ENCODE data around the gene NT5C1A.

The NT5C1A gene

GRCh38 chr1:39671793-39672550, at the start of gene NT5C1A:
Gene NT5C1A, minus strand, starts transcription at chr1:39672107. Its CDS starts 69 bp downstream, at chr1:39672038.
- DNase-seq, result no peak

- no peak for DNase-seq
These were observed 49.8 kb upstream of the NT5C1A start for GRCh38 chr1:39721664-39722063.

DNA sequence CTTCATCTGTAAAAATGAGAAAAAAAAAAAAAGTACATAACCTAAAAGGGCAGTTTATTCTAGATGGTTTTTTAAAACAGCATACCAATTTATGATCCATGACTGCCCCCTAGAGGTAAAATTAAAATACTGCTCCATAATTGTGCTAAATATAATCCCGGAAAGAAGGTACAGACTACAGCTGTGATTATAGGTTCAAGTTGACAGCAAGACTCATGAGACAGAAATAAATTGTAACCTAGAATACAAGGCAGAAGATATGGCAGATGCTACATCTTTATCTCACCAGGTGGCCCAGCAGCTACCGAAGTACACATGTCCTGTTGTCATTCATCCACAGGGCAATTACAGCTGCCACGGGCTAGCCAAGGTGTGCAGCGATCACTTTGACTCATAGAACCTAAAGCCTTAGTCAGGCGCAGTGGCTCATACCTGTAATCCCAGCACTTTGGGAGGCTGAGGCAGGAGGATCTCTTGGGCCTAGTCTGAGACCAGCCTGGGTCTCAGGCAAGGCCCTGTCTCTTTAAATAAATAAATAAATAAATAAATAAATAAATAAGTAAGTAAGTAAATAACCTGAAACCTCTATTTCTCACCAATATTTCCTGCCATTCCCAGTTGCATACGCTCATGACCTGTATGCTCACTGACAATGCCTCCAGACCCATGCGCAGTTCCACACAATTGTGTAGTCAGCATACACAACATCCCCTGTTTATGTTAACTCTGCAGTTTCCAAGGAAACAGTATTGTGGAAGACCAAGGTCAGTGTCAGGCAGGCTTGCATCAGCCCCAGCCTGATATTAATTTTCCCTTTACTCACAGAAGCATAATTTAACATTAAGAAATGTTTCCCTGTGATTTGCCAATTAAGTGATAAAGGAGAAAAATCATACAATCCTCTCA, 48.4 kb upstream of the NT5C1A start:
- DNase-seq, result no peak

DNA sequence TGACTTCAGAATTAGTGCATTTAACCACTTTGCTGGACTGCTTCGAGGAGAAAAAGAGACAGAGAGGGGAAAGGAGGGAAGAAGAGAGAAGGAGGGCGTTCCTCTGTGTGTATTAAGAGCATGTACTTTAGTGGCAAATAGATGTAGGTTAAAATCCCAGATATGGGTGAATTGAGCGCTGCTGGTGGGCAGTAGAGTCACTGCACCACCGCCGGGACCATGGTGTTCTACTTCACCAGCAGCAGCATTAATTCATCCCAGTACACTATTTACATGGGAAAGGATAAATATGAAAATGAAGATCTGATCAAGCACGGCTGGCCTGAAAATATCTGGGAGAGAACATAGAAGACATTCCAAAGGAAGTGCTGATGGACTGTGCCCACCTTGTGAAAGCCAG, 45.9 kb upstream of the NT5C1A start:
- no peak for DNase-seq

DNA sequence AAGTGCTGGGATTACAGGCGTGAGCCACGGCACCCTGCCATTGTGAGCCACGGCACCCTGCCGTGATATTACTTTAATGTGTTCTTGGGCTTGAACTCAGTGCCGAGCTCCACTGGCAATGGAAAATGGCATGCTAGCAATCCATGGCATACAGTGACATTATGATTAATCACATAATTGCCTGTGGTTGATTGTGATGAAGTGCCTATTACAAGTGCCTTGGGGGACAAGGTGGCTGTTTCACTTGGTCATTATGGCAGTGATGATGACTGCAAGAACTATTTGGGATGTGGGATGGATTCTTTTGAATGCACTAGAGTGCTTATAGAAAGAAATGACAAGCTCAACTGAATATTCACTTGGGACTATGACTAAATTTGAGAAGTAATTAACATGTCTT, 41.6 kb upstream of the NT5C1A start:
- DNase-seq, result no peak

- no peak for DNase-seq
These were observed 40.0 kb upstream of the NT5C1A start for GRCh38 chr1:39711966-39712340.

GRCh38 chr1:39711104-39711965, 39.4 kb upstream of the NT5C1A start:
- no peak for DNase-seq

- DNase-seq, result no peak
These were observed 35.6 kb upstream of the NT5C1A start for GRCh38 chr1:39707506-39707905.

DNA sequence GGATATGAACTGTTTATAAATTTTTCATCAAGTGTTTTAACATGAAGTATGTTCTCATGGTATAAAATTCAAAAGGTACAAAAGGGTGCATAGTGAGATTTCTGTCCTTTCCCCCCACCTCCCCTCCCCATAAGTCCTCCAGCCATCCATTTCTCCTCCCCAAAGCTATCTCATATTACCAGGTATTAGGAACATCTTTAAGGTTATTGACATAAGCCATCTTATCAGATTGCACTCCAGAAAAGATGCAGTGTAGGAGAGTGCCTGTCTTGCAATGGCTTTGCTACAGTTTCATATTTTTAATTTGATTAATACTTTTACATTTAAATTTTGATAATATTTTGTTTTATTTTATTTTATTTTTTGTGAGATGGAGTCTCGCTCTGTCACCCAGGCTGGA, 32.9 kb upstream of the NT5C1A start:
- no peak for DNase-seq

GRCh38 chr1:39701049-39701439, 29.1 kb upstream of the NT5C1A start:
- DNase-seq, result no peak

GRCh38 chr1:39700348-39700747, 28.4 kb upstream of the NT5C1A start:
- no peak for DNase-seq

DNA sequence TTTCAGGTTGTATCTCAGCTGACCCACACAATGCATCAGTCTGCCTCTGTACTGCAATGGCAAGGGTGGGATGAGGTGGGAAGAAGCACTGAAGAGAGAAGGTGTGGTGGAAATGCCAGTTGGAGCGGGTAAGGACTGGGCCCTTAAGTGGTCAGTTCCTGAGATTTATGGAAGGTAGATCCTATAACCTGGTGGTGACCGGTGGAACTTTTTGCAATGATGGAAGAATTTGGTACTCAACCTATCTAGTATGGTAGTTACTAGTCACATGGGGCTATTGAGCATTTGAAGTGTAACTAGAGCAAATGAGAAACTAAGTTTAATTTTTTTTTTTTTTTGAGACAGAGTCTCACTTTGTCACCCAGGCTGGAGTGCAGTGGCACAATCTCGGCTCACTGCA, 27.5 kb upstream of the NT5C1A start:
- no peak for DNase-seq

DNA sequence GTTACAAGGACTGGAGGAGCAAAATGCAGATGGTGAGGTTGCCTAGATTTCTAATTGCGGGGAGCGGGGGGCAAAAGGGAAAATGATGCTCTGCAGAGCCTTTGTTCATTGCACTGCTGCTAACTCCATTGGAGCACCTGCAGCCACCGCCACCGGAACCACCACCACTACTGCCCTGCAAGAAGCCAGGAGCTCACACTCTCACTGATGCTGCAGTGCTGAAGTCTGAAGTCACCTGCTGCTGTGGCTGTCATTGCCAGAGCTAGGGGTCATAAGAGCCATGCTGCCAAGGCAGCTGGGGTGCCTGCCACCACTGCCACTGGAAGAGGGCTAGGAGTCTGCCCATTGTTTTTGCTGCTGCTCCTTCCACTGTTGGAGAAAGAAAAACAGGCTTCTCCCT, 26.7 kb upstream of the NT5C1A start:
- no peak for DNase-seq

DNA sequence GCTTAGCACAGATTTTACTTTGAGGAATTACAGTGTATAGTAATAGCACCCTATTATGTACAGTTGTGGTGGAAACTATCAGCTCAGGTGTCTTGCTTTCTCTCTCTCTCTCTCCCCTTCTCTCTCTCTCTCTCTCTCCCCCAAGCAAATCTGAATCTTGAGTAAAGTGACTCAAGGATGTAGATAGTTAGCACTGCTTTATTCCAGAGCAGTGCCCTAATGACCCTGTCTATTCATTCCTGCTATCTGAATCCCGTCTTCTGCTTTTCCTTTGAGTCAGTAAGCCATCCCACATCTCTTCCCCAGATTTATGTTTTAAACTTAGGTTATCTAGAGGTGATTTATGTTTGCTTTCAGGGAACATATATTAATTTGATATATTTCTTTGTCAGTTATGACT, 24.5 kb upstream of the NT5C1A start:
- no peak for DNase-seq

DNA sequence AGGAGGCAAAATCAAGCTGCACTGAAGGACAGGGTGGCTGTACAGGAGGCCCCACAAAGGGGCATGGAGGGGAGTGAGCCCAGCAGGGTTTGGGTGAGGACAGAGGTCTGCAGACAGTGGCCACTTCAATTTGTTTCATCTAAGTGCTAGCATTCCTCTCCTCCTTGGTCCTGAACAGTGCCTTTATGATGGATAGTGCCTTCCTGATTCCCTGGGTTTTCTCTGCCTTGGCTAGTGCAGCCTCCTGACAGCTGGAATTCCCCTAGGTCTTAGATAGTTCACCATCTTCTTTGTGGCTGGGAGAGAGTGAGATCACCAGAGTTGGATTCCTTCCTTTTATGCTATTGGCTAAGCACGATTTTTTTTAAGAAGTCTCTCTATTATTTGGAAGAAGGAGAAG, 23.1 kb upstream of the NT5C1A start:
- no peak for DNase-seq

DNA sequence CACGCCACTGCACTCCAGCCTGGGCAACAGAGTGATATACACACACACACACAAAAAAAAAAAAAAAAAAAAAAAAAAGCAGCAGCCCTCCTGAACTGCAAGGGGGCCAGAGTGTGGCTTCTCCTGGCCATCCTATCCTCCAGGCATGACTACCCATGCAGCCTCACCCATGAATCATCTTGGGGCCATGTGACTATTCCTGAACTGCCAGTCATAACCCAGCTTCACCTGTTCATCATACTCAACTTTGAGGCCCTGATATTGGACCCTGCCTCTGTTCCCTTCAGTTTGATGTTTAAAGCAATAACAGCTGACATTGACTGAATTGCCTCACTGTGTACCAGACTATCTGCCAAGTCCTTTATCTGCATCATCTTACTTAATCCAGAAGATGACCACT, 22.1 kb upstream of the NT5C1A start:
- peak; percentile 32 for DNase-seq

- DNase-seq, result no peak
These were observed 20.5 kb upstream of the NT5C1A start for GRCh38 chr1:39692152-39693074.

DNA sequence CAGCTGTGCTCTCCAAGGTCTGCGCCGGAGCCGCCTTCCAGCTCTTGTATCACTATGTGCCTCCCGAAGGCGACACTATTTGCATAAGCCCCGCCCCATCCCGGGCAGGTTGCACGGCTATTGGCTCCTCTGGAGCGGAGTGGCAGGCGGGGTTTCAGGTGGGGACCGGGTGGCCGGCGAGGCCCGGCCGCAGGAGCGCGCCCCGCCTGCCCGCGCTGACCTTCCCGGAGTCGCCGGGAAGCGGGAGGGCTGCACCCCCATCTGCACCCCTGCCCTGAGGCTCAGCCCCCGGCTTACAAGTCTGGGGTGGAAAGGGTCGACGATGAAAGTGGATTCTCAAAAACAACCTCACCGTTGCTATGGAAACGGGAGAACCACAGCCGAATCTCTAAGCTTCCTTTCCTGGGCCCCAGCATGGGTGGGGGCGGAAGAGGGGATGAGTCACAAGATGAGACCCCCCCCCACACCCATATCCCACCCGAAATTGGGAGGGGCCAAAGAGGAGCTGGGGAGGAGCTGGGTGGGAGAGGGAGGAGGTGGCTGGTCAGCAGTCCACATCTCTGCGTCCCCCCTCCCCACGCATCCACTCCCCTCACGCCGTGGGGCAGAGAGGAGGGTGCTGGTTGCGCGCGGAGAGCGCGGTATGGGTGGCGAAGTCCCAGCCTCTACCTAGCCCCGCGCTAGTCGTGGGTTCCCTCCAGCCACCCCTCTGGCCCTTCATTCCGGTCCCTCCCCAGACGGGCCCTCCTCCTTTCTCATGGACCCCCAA, 19.7 kb upstream of the NT5C1A start, which contains the start of gene HPCAL4:
TSS of gene HPCAL4 (minus strand) at position 51 of the 769 bp plus-strand sequence. CDS start 6,830 bp downstream, outside the sequence.
- peak; percentile 87 for DNase-seq

DNA sequence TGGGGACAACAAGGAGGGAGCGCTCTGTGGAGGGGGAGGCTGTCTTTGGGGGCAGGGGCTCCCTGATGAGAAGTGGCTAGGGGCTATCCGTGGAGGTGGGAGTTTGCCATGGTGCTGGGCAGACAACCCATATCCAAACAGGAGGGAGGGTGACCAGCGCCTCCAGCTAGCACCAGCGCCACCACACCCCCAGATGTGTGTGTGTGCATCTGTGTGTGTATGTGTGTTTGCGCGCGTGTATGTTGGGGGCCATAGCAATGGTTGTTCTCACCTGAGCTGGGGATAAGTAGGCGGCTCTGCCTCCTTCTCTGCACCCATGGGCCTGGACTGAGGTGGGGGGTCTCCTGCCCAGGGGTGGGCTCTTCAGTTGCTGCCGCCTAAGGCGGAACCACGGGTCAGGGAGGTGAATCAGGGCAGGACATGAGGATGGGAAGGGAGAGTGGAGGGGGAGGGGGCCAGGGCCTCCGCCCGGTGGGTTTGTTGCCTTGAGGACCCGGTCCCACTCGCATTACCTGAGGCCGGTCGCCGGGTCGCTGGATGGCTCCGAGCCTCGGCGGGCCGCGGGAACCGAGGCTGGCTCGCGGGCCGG, 19.0 kb upstream of the NT5C1A start:
- DNase-seq, result no peak

- DNase-seq, result no peak
These were observed 18.3 kb upstream of the NT5C1A start for GRCh38 chr1:39690225-39690624.

DNA sequence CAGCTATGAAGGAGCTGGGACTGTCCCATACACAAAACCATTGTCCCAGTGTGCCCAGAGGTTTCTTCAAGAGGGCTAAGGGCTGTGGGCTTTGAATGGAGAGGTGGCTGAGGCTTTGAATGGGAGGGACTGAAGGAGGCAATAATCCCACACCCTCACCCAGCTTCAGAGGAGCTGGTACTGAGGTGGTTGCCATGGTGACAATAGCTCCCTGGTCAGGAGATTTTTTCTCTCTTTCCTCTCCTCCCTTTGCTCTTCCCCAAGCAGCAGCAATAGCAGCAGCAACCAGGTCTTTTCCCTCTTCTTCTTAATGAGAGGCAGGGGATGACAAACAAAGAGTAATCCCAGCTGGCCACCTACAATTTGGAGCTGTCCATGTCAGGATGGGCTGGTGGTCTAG, 17.7 kb upstream of the NT5C1A start:
- DNase-seq, result no peak
